NCI-H510A (cell line): ENCODE measurements around the gene CAMK1G.
A peak's percentile ranks its signal among the peaks of the same experiment; 100 is the strongest.

ENCODE experiments used
- DNase-seq: peaks from one replicate; lab custom pipeline; 2025; lab: John Stamatoyannopoulos, UW

CAMK1G gene

DNA sequence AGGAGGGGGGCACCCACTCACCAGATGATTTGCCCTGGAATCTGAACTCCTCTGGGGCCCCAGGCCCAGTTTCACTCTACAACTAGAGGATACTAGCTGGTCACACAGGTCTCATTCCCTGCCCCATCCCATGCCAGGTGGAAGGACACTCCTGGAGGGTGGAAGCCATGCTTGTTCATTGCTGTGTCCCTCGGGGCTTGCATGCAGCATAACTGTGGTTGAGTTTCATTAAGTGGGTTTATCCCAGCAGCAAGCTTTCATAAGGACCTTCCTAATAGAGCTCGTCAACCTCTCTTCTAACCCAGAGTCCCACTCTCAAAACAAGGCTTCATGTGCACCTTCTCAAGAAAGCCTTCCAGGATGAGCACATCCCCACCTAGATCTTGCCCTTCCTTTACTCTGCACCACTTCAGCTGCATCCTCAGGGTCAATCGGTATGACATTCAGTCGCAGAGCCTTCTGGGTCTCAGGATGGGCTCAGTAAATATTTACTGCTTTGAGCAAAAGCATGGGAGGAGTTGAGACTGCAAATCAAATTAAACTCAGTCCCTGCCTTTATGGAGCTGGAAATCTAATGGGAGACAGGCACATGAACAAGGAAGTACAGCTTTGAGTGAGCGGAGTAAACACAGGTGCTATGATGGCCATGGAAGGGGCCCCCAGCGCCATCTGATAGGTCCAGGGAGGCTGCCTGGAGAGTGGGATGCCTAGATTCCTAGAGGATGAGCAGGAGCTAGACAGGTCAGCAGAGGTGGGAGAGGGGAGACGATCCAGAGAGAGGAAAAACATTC is 36.4 kb downstream of the CAMK1G start:
- DNase-seq, result no peak

DNA sequence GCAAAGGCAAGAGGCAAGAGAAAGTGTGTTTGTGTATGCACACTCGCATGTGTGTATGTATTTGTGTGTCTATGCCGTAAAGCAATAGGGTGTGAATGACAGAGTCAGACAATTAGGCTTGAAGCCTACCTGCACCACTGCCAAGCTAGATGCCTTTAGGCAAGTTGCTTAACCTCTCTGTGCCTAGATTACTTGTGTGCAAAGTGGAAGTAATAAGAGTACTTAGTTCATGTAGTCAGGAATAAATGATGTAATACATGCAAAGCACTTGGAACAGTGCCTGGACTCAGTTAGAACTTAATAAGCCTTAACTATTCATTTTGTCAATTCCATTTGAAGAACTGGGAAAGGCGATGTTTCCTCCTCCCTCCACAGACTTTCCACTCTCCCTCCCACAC is 37.0 kb downstream of the CAMK1G start:
- DNase-seq, result no peak

DNA sequence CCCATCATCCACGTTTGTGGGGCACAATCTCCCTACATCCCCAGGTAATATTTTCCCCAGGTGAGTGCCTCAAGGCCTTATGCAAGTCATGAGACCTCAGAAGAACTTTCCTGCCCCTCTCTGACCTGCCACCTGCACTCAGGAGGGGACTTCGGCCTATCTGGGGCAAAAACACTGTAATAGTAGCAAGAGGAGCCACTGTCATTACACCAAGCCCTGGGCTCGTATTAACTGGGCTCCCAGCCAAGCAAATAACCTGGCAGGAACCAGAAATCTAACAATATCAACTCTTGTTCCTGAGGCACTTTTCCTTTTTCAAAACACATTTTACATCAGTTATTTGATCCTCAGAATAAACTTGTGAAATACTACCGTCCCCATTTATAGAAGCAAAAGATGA is 37.8 kb downstream of the CAMK1G start:
- no peak for DNase-seq

DNA sequence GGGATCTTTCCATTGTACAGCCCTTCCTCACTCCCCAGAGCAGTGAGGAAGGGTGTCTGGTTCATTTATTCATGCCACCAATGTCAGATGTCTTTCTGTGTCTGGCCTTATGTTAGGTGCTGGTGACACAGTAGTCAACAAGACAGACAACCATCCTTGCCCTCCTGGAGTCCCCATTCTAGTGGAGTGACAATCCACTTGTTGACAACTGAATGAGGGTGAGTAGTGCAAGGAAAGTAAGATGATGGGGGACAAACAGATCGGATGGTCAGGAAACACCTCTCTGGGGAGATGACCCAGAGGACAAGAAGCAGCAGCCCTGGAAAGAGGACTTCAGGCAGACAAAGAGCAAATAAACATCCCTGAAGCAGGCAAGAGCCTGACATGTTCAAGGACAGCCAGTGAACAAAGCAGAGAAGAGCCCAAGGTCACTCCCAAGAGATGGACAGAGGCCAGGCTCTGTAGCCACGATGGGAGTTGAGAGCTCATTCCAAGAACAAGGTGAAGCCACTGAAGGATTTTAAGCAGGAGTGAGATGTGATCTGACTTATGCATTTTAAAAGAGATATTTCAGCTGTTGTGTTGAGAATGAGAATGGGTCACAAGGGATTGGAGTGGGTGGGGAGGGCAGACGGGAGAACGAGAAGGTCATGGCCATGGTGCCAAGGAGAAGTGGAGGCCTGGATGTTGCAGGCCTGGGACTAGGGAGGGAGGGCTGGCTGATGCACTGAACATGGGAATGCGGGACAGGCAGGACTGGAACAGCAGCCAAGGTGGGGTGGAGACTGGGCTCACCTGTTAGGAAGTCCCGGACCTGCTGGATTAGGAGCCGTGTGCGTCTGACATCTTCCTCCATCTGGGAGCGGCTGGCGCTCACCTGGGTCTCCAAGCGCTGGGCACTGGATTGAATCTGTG is 38.5 kb downstream of the CAMK1G start:
- no peak for DNase-seq

DNA sequence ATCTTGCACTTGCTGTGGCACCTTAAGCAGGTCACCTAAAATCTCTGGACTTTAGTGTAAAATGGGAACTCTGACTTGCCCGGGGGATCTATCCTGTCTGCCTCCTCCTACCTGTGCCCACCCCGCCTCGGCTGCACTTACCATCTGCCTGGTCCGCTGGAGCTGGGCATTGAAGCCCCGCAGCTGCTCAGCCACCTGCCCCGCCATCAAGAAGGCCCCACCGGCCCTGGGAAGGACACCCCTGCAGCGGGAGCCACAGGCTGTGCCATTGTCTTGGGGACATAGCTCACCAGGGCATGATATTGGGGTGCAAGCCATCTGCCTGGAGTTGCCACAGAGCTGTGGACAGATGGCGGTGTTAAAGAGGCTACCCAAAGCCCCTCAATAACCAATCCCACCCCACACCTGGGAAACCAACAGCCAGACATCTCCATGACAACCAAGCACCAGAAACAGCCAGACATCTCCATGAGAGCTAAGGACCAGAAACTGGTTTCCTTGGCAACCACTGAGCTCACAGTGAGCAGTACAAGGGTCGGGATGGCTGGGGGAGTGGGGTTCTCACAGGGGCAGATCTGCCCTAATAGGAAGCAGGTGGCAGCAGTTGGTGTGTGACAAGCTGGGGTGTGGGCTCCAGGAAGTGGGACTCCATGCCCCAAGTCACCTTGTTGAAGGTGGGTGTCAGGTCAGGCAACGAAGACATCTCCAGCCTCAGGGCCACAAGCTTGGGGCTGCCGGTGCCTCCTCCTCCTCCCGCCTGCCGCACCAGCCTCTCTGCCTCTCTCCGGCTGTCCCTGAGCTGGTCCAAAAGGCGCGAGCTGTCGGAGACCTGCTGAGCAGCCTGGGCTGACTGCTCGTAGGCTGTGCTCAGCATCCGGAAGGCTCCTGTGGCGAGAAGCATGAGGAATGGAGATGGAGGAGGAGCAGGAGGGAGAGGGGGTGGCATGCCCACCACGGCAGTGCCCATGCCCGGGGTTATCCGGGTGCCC is 39.6 kb downstream of the CAMK1G start:
- DNase-seq, result no peak

DNA sequence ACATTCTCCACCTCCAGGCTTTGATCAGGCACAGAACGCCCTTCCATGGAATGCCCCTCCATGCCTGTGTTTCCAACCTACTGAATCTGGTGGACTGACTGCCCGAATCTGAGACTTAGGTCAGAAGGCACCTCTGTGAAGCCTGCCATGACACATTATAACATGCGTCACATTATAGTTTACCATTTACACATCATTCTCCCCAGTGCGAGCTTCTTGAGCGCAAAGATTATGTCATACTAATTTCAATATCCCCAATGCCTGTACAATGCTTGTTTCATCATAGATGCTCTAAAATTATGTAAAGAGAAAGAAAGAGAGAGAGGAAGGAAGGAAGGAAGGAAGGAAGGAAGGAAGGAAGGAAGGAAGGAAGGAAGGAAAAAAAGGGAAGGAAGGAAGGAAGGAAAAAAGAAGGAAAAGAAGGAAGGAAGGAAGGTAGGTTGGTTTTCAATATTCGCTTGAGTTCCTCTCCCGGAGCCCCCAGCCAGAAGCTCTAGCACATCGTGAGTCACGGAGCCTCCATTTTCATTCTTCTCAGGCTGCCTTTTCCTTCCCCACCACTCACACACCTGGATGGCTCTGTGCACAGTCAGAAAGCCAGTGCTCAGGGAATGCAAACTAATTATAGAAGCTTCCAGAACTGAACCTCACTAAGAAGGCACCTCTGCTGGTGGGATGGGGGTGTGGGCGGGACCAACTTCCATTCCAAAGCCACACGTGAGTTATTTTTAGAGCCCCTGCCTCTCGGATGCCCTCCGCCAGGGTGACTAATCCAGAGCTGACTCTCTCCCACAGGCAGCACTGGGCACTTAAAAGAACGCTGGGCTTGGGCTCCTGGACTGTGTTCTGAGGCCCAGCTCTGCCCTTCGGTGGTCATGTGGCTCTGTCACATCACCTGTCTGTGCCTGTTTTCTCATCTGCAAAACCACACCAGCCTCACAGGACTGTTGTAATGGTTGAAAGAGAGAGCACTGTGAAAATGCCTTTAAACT is 41.3 kb downstream of the CAMK1G start:
- DNase-seq, result no peak

DNA sequence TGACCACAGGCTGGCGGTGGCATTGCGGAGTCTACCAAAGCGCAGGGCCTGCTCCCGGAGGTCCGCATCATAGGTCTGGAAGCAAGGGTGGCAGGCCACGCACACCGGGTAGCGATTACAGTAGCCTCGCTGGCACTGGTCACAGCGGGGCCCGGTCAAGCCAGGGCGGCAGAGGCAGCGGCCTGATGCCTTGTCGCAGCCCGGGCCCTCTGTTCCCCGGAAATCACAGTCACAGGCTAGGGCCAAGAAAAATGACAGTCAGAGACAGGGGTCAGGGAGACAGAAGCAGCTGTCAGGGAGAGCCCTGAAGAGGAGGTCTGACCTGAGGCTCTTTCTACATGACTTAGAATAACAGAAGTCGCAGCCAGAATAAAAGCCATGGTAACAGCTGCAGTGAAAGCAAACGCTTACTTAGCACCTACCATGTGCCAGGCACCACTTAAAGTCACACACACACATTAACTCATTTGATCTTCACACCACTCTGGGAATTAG is 42.3 kb downstream of the CAMK1G start:
- no peak for DNase-seq

DNA sequence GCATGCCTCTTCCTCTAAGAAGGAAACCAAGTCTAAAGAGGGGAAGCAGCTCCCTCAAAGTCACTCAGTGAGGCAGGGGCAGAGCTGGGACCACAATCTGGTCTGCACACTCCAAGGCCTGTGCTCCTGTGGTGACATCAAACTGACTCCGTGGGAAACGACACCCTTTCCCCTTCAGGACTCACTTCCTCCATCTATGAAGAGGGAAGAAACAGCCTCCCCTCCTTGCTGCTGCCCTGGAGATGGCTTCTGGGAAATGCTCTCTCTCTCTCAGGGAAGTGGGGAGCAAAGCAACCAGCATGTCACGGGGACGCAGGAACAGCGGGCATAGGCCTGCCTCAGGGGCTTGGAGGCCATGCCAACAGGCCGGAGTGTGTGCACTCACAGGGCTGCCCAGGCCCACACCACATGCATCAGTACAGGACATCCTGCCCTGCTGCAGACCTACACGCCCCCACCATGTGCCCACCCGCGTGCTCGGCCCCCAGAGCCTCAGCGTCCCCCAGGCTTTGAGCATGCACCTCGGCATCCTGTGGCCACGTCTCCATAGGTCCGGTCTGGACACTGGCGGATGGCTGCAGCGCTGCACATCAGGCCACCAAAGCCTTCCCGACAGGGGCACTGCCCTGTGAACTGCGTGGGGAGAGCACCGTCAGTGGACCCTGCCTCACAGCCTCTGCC is 43.0 kb downstream of the CAMK1G start:
- DNase-seq, result no peak

DNA sequence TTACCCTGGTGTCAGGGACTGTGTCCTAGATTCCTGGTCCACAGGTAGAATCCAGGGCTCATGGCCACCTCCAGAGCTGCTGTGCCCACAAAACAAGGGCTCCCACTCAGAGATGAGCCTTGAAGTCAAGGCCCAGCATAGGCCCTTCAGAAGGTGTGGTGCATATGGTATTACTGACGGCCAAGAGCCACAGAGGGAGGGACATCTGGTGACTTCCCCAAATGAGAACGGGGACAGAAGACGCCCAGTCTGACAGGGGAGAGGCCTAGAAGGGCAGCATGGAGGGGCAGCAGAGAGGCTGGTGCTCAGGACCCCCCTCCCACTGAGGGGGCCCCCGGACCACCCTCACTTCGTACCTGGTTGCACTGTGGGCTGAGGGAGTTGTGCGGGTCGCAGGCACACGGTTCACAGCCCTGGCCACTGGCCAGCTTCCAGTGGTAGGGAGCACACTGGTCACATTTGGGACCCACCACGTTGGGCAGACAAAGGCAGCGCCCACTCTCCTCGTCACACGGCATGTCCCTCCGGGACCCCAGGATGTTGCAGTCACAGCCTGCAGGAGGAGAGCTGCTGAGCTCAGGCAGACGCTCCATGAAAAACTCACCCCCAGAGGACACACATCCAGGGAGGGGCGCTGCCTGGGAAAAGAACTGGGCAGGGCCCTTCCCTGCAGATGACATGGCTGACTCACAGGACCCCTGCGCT is 43.7 kb downstream of the CAMK1G start:
- DNase-seq, result no peak

DNA sequence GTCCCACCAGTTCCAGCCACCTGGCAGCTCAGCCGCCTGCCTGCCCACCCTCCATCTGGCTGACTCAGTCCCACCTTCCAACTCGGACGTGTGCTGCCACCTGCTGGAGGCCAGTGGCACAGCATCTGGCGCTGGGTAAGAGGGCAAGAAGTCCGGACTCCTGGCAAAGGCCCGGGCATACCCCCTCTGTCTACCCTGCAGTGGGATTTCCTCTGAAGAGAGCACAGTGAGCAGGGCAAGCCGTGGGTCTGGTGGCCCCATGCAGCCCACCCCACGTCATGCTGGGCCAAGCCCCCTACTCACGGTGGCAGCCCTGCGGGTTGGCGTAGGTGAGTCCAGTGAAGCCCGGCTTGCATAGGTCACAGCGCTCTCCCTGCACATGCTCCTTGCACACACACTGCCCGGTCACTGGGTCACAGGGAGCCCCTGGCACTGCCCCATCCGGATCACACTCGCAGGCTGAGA is 44.2 kb downstream of the CAMK1G start:
- DNase-seq, result peak; percentile 11

DNA sequence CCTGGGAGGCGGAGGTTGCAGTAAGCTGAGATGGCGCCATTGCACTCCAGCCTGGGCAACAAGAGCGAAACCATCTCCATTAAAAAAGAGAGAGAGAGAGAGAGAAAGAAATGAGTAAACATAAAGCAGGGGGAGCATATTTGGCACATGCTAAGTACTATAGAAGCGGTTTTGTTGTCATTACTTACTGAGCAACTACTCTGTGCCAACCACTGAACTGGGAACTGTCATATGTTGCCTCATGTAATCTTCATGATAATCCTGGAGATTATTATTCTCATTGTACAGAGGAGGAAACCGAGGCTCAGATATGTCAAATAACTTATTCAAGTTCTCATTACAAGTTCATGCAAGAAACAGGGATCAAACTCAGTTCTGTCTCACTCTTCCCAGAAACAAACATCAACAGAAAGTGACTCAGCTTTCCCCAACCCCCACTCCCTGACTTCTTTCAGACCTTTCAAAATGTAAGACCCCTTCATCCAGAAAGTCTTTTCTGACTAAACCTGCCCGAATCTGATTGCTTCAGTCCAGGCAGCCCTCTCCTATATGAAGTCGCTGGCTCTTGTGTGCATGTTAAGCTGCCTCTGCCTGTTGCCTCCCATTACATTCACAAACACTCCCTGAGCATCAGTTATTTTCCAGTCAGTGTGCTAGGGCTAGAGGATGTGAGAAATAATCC is 45.2 kb downstream of the CAMK1G start:
- DNase-seq, result no peak

DNA sequence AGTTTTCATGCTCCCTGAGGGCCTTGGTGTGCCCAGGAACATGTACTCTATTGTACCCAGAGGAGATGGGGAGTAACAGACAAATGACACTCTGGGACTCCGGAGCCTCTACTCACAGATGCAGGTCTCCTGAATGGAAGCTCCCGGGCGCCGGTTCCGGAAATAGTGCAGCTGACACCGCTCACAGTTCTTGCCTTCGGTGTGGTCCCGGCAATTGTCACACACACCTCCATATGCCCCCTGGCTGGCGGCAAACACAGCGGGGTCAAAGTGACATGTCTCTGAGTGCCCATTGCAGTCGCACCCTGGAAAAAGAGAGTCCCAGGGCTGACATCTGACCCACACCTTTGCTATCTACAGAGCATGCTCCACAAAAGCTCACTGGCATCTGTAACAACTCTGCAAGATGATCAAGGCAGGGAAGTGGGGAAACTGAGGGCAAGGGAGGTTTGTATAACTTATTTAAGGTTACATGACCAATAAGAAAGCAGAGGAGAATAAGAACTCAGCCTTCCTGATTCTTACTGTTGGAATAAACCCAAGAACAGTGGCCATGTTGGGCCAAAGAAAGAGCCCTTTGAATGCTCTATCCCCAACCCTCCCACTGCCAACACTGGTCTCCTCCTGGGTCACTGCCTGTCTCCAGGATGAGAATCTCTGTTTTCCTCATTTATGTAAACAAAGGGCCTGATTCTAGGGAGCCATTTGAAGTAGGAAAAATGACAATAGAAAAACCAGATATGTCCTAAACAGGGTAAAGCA is 46.3 kb downstream of the CAMK1G start:
- no peak for DNase-seq

DNA sequence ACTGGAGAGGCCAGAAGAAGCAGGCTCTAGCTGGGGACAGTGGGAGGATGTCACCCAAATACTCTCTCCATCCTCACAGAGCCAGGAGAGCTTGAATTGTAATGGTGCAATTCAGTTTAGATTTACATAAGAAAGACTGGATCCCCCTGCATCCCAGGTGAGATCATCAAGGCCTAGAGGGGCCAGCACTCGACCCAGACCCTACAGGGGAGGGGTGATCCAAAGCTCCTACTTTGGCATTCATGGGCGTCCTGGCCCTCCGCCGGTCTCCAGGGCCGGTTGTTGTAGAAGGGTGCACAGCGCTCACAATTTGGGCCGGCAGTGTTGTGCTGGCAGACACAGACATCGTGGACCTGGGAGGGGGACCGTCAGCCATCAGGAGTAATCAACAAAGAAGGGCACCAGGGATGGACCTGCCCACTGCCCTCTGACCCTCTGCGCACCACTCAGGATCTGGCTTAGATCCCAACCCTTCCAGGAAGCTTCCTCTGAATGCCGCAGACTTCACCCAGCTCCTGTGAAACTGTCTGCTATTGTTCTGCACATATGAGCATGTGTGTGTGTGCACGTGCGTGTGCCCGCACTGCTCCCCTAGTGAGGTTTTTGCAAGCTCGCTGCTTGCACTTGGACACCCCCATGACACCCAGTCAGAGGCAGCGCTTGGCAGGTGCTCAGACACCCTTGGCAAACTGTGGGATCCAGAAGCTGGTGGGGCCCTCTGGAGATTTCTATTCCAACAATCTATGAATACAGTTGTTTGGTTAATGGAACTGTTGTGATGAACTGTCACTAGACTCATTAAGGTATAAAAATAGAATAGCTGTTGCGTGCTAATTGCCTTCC is 47.1 kb downstream of the CAMK1G start:
- no peak for DNase-seq

DNA sequence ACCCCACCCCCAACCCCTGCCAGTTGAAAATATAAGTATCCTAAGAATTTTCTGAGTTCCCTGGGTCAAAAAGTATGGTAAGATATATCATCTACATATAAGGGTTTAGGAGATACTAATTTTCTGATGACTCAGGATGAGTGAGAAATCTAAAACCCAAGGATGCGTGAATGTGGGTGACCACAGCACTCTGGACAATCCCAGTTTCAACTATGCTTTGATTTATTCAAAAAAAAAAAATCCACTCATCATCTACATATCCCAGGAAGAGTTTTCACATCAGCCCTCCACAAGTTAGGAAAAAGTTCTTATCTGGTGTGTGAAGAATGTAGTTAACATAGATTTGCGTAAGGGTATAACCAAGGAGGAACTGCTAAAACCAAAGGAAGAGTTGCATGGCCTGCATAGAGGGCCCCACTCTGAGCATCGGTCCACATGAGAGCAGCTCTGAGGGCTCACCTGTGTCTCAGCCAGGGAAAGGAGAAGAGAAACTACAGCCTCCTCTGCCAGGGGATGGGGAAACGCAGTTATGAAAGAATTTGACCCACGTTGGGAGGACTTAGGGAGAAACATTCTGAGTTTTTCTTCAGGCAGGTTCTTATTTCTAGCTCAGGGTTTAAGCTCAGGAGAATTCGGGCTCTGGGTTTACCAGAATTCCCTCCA is 50.0 kb downstream of the CAMK1G start:
- DNase-seq, result no peak

DNA sequence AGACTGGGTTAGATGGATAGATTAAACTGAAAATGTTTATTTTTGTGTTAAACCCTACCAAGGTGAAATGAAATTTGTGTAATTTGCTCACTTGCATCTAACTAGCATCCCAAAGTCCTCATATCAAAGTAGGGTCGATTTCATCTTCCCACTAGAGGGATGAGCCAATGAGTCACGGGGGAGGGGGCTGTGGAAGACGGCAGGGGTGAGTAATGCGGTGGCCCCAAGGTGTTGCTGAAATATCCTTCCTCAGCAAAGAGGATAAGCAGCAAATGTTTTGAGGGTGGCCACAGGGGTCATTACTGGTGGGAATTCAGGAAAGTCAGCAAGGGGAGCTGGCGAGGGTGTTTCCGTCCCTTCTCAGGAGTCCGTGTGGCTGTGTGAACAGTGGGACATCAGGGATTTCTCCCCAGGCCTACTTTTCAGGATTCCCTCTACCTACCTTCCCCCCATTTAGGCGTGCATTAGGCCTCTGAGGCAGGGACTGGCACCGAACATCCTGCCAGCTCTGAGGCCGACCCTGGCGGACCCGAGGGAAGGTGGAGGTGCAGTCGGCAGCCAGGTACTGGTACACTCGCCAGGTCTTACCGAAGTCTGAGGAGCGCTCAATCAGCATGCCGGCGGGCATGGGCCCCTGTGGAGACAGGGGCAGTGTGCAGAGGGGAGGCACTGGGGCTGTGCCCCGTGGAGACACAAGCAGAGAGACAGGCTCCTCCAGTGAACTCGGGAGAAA is 50.7 kb downstream of the CAMK1G start:
- DNase-seq, result no peak

DNA sequence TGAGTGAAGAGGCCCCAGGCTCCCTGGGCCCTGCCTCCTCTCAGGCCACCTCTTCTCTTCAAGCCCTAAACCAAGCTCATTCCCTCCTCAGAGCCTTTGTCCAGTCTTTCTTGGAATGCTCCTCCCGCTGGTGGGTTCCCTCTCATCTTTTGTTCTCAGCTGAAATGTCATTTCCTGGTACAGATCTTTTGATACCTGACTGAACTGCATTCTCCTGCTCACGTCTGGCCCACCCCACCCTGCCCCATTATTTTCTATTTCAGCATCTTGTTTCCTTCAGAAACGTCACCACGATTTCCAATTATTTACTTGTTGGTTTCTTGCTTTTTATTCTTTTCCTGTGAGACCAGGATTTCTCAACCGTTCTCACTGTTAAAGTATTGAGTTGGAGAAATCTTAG is 52.3 kb downstream of the CAMK1G start:
- no peak for DNase-seq
